Mesenchymal stem cell (in vitro differentiated cells and primary cell): ENCODE data around the gene LSM10.

Experiments used
- DNase-seq: peaks from one replicate; pipeline ENCODE4 v3.0.0-alpha.2; 2013
- H2AFZ ChIP-seq: one replicate; pipeline ENCODE4 v1.6.1; 2013; ENCODE audit warnings: low read depth, mild to moderate bottlenecking, control low read depth, inconsistent platforms, low read length, moderate library complexity
- H2AK5ac ChIP-seq: 2 replicates; pipeline ENCODE4 v1.6.1; 2013; ENCODE audit warnings: low read length, moderate library complexity, mild to moderate bottlenecking, inconsistent platforms; ENCODE audit not compliant: severe bottlenecking
- H2BK120ac ChIP-seq: one replicate; pipeline ENCODE4 v1.6.1; 2013; ENCODE audit warnings: low read depth, mild to moderate bottlenecking, inconsistent platforms, low read length, moderate library complexity
- H2BK12ac ChIP-seq, 2 experiments: one replicate each; pipeline ENCODE4 v1.6.1; 2013; ENCODE audit warnings: inconsistent platforms in 2 of 2, low read length in 2 of 2, mild to moderate bottlenecking in 2 of 2, moderate library complexity in 2 of 2, control low read depth in 1 of 2
- H2BK15ac ChIP-seq: one replicate; pipeline ENCODE4 v1.6.1; 2013; ENCODE audit warnings: mild to moderate bottlenecking, low read depth, inconsistent platforms; ENCODE audit not compliant: poor library complexity, severe bottlenecking
- H2BK5ac ChIP-seq: 2 replicates; pipeline ENCODE4 v1.6.1; 2013; ENCODE audit warnings: low read depth, mild to moderate bottlenecking, low read length, control low read depth, inconsistent platforms; ENCODE audit not compliant: poor library complexity, severe bottlenecking
- H3K14ac ChIP-seq, 2 experiments: one replicate each; pipeline ENCODE4 v1.6.1; 2013; ENCODE audit warnings: inconsistent platforms in 2 of 2, low read length in 2 of 2, control low read depth in 1 of 2, mild to moderate bottlenecking in 1 of 2, moderate library complexity in 1 of 2
- H3K18ac ChIP-seq, 2 experiments: one replicate each; pipeline ENCODE4 v1.6.1; 2013; ENCODE audit warnings: inconsistent platforms in 2 of 2, low read length in 2 of 2, control low read depth in 1 of 2, low read depth in 1 of 2, mild to moderate bottlenecking in 1 of 2
- H3K23ac ChIP-seq, 2 experiments: one replicate each; pipeline ENCODE4 v1.6.1; 2013; ENCODE audit warnings: inconsistent platforms in 2 of 2, low read length in 2 of 2, mild to moderate bottlenecking in 2 of 2, moderate library complexity in 2 of 2, control low read depth in 1 of 2
- H3K27ac ChIP-seq: 2 replicates; pipeline ENCODE4 v1.5.1; 2013; ENCODE audit warnings: mild to moderate bottlenecking, moderate library complexity, low read length, control low read depth, inconsistent platforms; ENCODE audit not compliant: poor library complexity, severe bottlenecking
- H3K27me3 ChIP-seq, 2 experiments: 2 replicates each; pipeline versions ENCODE4 v1.6.1 to v1.7.0; 2013; ENCODE audit warnings: low read length in 2 of 2, mild to moderate bottlenecking in 2 of 2, moderate library complexity in 2 of 2, control low read depth in 1 of 2, inconsistent platforms in 1 of 2; ENCODE audit not compliant: control insufficient read depth in 1 of 2, insufficient read depth in 1 of 2
- H3K36me3 ChIP-seq, 2 experiments: 2 replicates each; pipeline versions ENCODE4 v1.6.1 to v1.7.0; 2013; ENCODE audit warnings: low read length in 2 of 2, control low read depth in 1 of 2, inconsistent platforms in 1 of 2, low read depth in 1 of 2, mild to moderate bottlenecking in 1 of 2; ENCODE audit not compliant: insufficient read depth in 2 of 2, control insufficient read depth in 1 of 2
- H3K4ac ChIP-seq, 2 experiments: one replicate each; pipeline ENCODE4 v1.6.1; 2013; ENCODE audit warnings: inconsistent platforms in 2 of 2, low read length in 2 of 2, mild to moderate bottlenecking in 2 of 2, moderate library complexity in 2 of 2, control low read depth in 1 of 2, low read depth in 1 of 2
- H3K4me1 ChIP-seq: 2 replicates; pipeline ENCODE4 v1.6.1; 2013; ENCODE audit warnings: low read depth, low read length, control low read depth; ENCODE audit not compliant: control insufficient read depth, insufficient read depth
- H3K4me2 ChIP-seq: 2 replicates; pipeline ENCODE4 v1.6.1; 2013; ENCODE audit warnings: low read length, mild to moderate bottlenecking, inconsistent platforms; ENCODE audit not compliant: poor library complexity, severe bottlenecking
- H3K4me3 ChIP-seq, 2 experiments: 2 replicates each; pipeline versions ENCODE4 v1.5.1 to v1.7.0; 2013; ENCODE audit warnings: low read length in 2 of 2, mild to moderate bottlenecking in 2 of 2, control low read depth in 1 of 2, low read depth in 1 of 2; ENCODE audit not compliant: insufficient read depth in 1 of 2
- H3K79me1 ChIP-seq: replicated peaks from 2 replicates; pipeline ENCODE4 v1.6.1; 2013; ENCODE audit warnings: mild to moderate bottlenecking, control low read depth, low read length, inconsistent platforms; ENCODE audit not compliant: poor library complexity, severe bottlenecking
- H3K9ac ChIP-seq: 2 replicates; pipeline ENCODE4 v1.7.0; 2013; ENCODE audit warnings: mild to moderate bottlenecking, low read length, moderate library complexity
- H3K9me3 ChIP-seq: 2 replicates; pipeline ENCODE4 v1.7.0; 2013; ENCODE audit warnings: mild to moderate bottlenecking, low read length; ENCODE audit not compliant: control insufficient read depth
- H4K8ac ChIP-seq: one replicate; pipeline ENCODE4 v1.6.1; 2013; ENCODE audit warnings: inconsistent platforms, mild to moderate bottlenecking, low read length, moderate library complexity
- H4K91ac ChIP-seq: one replicate; pipeline ENCODE4 v1.6.1; 2013; ENCODE audit warnings: mild to moderate bottlenecking, low read length, inconsistent platforms
- WGBS: methylation state at CpG from one replicate; pipeline ENCODE4 v1.1.7; 2013; ENCODE audit warnings: mixed read lengths; 5-methylcytosine and 5-hydroxymethylcytosine counted together

The LSM10 gene

DNA sequence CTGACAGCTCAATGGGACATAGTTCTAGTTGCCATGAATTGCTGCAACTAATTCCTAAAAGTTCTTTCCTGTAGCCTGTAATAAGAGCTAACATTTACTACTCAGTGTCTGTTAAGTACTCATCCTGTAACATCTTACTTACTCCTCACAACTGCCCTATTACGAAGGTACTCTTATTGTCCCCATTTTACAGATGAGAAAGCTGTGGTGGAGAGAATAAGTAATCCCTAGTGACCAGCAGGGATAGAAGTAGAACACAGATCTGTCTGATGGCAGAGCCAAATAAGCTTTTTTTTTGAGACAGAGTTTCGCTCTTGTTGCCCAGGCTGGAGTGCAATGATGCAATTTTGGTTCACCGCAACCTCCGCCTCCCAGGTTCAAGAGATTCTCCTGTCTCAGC lies 15.0 kb downstream of the LSM10 start:
- no peak overlapping the region for H3K4me2 ChIP-seq
- no peaks in the 10 kb centered on the region for H3K27me3 ChIP-seq
- no peak overlapping the region for H2BK15ac ChIP-seq
- H3K23ac ChIP-seq, result no peak overlapping the region
- no peak overlapping the region for H2BK120ac ChIP-seq
- no peak overlapping the region for H3K4me3 ChIP-seq
- H2AFZ ChIP-seq, result no peak overlapping the region
- no peak overlapping the region for H2BK12ac ChIP-seq
- peaks cover 13% of the 10 kb centered on the region in 2 experiments for H3K36me3 ChIP-seq
- H4K91ac ChIP-seq, result no peak overlapping the region
- peaks cover 2% of the 10 kb centered on the region for H3K79me1 ChIP-seq
- no peak overlapping the region for H3K27ac ChIP-seq
- H2AK5ac ChIP-seq, result no peak overlapping the region
- no peak overlapping the region for H4K8ac ChIP-seq
- H3K9ac ChIP-seq, result no peak overlapping the region
- WGBS, result 100% methylated on average over 4 of the region's 4 CpGs
- no peak overlapping the region for H2BK5ac ChIP-seq
- H3K9me3 ChIP-seq, result no peaks in the 10 kb centered on the region
- DNase-seq, result no peak
- H3K14ac ChIP-seq, result no peak overlapping the region
- H3K4ac ChIP-seq, result no peak overlapping the region
- peaks cover 16% of the 10 kb centered on the region for H3K4me1 ChIP-seq
- no peak overlapping the region for H3K18ac ChIP-seq

DNA sequence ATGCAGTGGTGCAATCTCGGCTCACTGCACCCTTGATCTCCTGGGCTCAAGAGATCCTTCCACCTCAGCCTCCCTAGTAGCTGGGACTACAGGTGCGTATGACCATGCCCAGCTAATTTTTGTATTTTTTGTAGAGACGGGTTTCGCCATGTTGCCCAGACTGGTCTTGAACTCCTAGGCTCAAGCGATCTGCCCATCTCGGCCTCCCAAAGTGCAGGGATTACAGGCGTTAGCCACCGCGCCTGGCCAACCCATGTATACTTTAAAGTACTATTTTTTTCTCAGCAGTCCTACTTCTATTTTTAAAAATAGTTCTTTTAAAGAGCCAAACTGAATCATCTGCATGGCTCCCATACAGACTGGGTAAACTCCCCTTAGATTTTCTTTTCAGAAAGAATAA lies 15.5 kb downstream of the LSM10 start:
- DNase-seq, result no peak
- no peak overlapping the region for H3K4me2 ChIP-seq
- H2AFZ ChIP-seq, result no peak overlapping the region
- no peaks in the 10 kb centered on the region for H3K9me3 ChIP-seq
- no peak overlapping the region for H3K27ac ChIP-seq
- no peak overlapping the region for H3K9ac ChIP-seq
- H3K27me3 ChIP-seq, result no peaks in the 10 kb centered on the region
- no peak overlapping the region for H2BK12ac ChIP-seq
- no peak overlapping the region for H2BK5ac ChIP-seq
- H3K4me3 ChIP-seq, result no peak overlapping the region
- H2BK15ac ChIP-seq, result no peak overlapping the region
- H4K8ac ChIP-seq, result no peak overlapping the region
- H3K79me1 ChIP-seq, result peaks cover 4% of the 10 kb centered on the region
- WGBS, result 98% methylated on average over 9 of the region's 9 CpGs
- H4K91ac ChIP-seq, result no peak overlapping the region
- no peak overlapping the region for H3K18ac ChIP-seq
- peaks cover 15% of the 10 kb centered on the region in 2 experiments for H3K36me3 ChIP-seq
- H3K4me1 ChIP-seq, result peaks cover 15% of the 10 kb centered on the region
- H3K14ac ChIP-seq, result no peak overlapping the region
- no peak overlapping the region for H3K4ac ChIP-seq
- no peak overlapping the region for H2BK120ac ChIP-seq
- no peak overlapping the region for H2AK5ac ChIP-seq
- no peak overlapping the region for H3K23ac ChIP-seq

GRCh38 chr1:36381405-36381804 lies 16.3 kb downstream of the LSM10 start:
- Histone ChIP-seq H2AK5ac (no peak overlapping the region), H2BK5ac (no peak overlapping the region), H3K4me1 (peaks cover 10% of the 10 kb centered on the region), H3K4me2 (no peak overlapping the region), H3K9me3 (no peaks in the 10 kb centered on the region), H3K27ac (no peak overlapping the region), H3K9ac (no peak overlapping the region), H2AFZ (no peak overlapping the region), H3K4ac (no peak overlapping the region), H3K36me3 (peaks cover 15% of the 10 kb centered on the region in 2 experiments), H4K91ac (no peak overlapping the region), H2BK120ac (no peak overlapping the region), H2BK15ac (no peak overlapping the region), H4K8ac (no peak overlapping the region), H3K79me1 (peaks cover 4% of the 10 kb centered on the region), H3K14ac (no peak overlapping the region), H2BK12ac (no peak overlapping the region), H3K27me3 (no peaks in the 10 kb centered on the region), H3K23ac (no peak overlapping the region), H3K4me3 (no peak overlapping the region), H3K18ac (no peak overlapping the region)
- DNase-seq, result no peak
- 99% methylated on average over 4 of the region's 5 CpGs for WGBS

GRCh38 chr1:36380782-36381181 lies 16.9 kb downstream of the LSM10 start:
- Histone ChIP-seq H2AFZ (no peak overlapping the region), H3K23ac (no peak overlapping the region), H3K14ac (no peak overlapping the region), H3K27me3 (no peaks in the 10 kb centered on the region), H3K4me1 (peaks cover 14% of the 10 kb centered on the region), H4K91ac (no peak overlapping the region), H3K4me3 (no peak overlapping the region), H2BK12ac (peak overlapping the region in 1 of 2 experiments; percentile 79), H2BK15ac (no peak overlapping the region), H2BK120ac (no peak overlapping the region), H2BK5ac (no peak overlapping the region), H3K4ac (no peak overlapping the region), H3K4me2 (no peak overlapping the region), H3K9ac (no peak overlapping the region), H3K9me3 (no peaks in the 10 kb centered on the region), H3K27ac (no peak overlapping the region), H4K8ac (no peak overlapping the region), H3K36me3 (peaks cover 19 to 20% of the 10 kb centered on the region in 2 experiments), H2AK5ac (no peak overlapping the region), H3K79me1 (peaks cover 4% of the 10 kb centered on the region), H3K18ac (no peak overlapping the region)
- DNase-seq, result no peak
- WGBS, result 82% methylated on average over 3 of the region's 3 CpGs
